ENCODE data around the gene MTERF1. TPM values are rescaled to one million over a fixed set of nuclear protein-coding genes. Genes with fewer than 3 reads are reported as not detected.

MTERF1 gene
- total and polyA plus RNA-seq, 9 of the 15 experiments (the other 6 are each of a cell fraction or from before 2014, with no cell fraction given), result 15.7 to 49.2 (median 29.1) TPM

- TF ChIP-seq SIN3A (IDR thresholded peaks at IDR 0.05; ENCODE audit: borderline replicate concordance in 2 of 2, control insufficient read depth in 1 of 2, low read depth in 2 of 2, low read length in 2 of 2) (peak; percentile 66 to 74; a peak in 2 of 4 replicates), ZNF75A (CRISPR knock-in tag; IDR thresholded peaks at IDR 0.05) (no peak), TCF3 (CRISPR knock-in tag; IDR thresholded peaks at IDR 0.05) (no peak), MTA1 (IDR thresholded peaks at IDR 0.05; ENCODE audit: borderline replicate concordance) (peak; percentile 75; the same call in 1 of the 2 replicates), CC2D1A (IDR thresholded peaks at IDR 0.05) (peak; percentile 97), HSF4 (CRISPR knock-in tag; IDR thresholded peaks at IDR 0.05; ENCODE audit: borderline replicate concordance) (no peak), ZNF785 (CRISPR knock-in tag; IDR thresholded peaks at IDR 0.05) (no peak), ZNF584 (CRISPR knock-in tag; IDR thresholded peaks at IDR 0.05; ENCODE audit: low read depth) (no peak), TBL1XR1 (IDR thresholded peaks at IDR 0.05; ENCODE audit: low read length in 2 of 2) (no peak), MEIS2 (IDR thresholded peaks at IDR 0.05; ENCODE audit: partially characterized antibody) (no peak), MAFK (IDR thresholded peaks at IDR 0.05; ENCODE audit: low read length) (no peak), JUNB (CRISPR knock-in tag; conservative IDR thresholded peaks at IDR 0.05) (no peak), NUFIP1 (IDR thresholded peaks at IDR 0.05; ENCODE audit: partially characterized antibody) (no peak), SMARCB1 (IDR thresholded peaks at IDR 0.05; ENCODE audit: insufficient read length, low read depth) (no peak), ZNF586 (CRISPR knock-in tag; conservative IDR thresholded peaks at IDR 0.05) (no peak), POLR2H (tag; IDR thresholded peaks at IDR 0.05; ENCODE audit: low read depth) (peak; percentile 92), RBM17 (IDR thresholded peaks at IDR 0.05; ENCODE audit: borderline replicate concordance, low read depth, low read length) (no peak), SIN3B (IDR thresholded peaks at IDR 0.05; ENCODE audit: low read depth) (peak; percentile 89), PRPF4 (IDR thresholded peaks at IDR 0.05; ENCODE audit: insufficient read depth, low read depth, low read length, poor library complexity, severe bottlenecking) (no peak), BRCA1 (IDR thresholded peaks at IDR 0.05) (no peak), BRCA1 (CRISPR knock-in tag; IDR thresholded peaks at IDR 0.05) (no peak)
- TF ChIP-seq, protein P1, sequence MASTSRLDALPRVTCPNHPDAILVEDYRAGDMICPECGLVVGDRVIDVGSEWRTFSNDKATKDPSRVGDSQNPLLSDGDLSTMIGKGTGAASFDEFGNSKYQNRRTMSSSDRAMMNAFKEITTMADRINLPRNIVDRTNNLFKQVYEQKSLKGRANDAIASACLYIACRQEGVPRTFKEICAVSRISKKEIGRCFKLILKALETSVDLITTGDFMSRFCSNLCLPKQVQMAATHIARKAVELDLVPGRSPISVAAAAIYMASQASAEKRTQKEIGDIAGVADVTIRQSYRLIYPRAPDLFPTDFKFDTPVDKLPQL (IDR thresholded peaks at IDR 0.05; ENCODE audit: extremely low read depth, insufficient read length), result no peak
- TF ChIP-seq, protein P2, sequence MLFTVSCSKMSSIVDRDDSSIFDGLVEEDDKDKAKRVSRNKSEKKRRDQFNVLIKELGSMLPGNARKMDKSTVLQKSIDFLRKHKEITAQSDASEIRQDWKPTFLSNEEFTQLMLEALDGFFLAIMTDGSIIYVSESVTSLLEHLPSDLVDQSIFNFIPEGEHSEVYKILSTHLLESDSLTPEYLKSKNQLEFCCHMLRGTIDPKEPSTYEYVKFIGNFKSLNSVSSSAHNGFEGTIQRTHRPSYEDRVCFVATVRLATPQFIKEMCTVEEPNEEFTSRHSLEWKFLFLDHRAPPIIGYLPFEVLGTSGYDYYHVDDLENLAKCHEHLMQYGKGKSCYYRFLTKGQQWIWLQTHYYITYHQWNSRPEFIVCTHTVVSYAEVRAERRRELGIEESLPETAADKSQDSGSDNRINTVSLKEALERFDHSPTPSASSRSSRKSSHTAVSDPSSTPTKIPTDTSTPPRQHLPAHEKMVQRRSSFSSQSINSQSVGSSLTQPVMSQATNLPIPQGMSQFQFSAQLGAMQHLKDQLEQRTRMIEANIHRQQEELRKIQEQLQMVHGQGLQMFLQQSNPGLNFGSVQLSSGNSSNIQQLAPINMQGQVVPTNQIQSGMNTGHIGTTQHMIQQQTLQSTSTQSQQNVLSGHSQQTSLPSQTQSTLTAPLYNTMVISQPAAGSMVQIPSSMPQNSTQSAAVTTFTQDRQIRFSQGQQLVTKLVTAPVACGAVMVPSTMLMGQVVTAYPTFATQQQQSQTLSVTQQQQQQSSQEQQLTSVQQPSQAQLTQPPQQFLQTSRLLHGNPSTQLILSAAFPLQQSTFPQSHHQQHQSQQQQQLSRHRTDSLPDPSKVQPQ (CRISPR knock-in tag; IDR thresholded peaks at IDR 0.05; ENCODE audit: borderline replicate concordance), result no peak
- TF ChIP-seq, protein P3, sequence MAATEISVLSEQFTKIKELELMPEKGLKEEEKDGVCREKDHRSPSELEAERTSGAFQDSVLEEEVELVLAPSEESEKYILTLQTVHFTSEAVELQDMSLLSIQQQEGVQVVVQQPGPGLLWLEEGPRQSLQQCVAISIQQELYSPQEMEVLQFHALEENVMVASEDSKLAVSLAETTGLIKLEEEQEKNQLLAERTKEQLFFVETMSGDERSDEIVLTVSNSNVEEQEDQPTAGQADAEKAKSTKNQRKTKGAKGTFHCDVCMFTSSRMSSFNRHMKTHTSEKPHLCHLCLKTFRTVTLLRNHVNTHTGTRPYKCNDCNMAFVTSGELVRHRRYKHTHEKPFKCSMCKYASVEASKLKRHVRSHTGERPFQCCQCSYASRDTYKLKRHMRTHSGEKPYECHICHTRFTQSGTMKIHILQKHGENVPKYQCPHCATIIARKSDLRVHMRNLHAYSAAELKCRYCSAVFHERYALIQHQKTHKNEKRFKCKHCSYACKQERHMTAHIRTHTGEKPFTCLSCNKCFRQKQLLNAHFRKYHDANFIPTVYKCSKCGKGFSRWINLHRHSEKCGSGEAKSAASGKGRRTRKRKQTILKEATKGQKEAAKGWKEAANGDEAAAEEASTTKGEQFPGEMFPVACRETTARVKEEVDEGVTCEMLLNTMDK (IDR thresholded peaks at IDR 0.05; ENCODE audit: borderline replicate concordance, insufficient read depth, low read depth, low read length, poor library complexity, severe bottlenecking), result peak; percentile 98
Observed at GRCh38 chr7:91880413-91881241, at the start of gene MTERF1 (continued).

Data from K562 (cell line).